ENCODE results near the gene HUNK.

DNA sequence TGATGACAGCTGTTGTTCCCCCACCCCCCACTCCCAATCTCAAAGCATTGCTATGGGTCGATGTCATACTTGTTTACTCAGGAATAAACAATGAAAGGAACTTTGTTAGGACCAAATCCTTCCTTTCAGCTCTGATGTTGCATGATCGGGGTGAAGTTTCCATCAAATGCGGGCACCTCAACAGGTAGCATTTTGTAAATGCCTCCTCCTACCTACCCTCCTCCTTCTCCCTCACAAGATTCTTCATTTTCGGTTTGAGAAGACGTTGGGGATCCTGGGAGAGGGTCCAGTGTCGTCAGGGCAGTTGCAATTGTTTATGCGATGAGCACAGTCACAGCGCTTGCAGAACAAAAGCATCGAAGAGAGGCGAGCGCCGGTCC lies 758 bp upstream of the HUNK start:
- TF ChIP-seq CTCF (conservative IDR thresholded peaks at IDR 0.05) (no peak), ZFX (IDR thresholded peaks at IDR 0.05) (no peak)

Data from C4-2B (cell line).